Measurements from ENCODE around the gene ANKRD10. TPM values are rescaled to one million over a fixed set of nuclear protein-coding genes. Genes with fewer than 3 reads are reported as not detected.

ANKRD10 gene
- total RNA-seq, 1 donor from 2014 or later, result 157 TPM

- Histone ChIP-seq H3K9me3 (ENCODE audit: insufficient read depth, low read depth, low read length) (no peaks in the 10 kb centered on the region), H3K79me2 (ENCODE audit: insufficient read depth, low read length) (peaks cover 95% of the 10 kb centered on the region), H3K27ac (ENCODE audit: low read depth, low read length) (no peak overlapping the region), H2AFZ (ENCODE audit: low read depth, low read length) (no peak overlapping the region), H3K27me3 (ENCODE audit: insufficient read depth, low read length) (no peaks in the 10 kb centered on the region), H4K20me1 (ENCODE audit: insufficient read depth, low read length) (peaks cover 77% of the 10 kb centered on the region), H3K4me2 (ENCODE audit: low read length) (no peak overlapping the region), H3K9ac (ENCODE audit: low read length) (no peak overlapping the region), H3K4me3 (ENCODE audit: insufficient read depth, low read depth, low read length) (no peak overlapping the region), H3K4me1 (ENCODE audit: insufficient read depth, low read length) (peaks cover 14% of the 10 kb centered on the region), H3K36me3 (ENCODE audit: insufficient read depth, low read length) (peaks cover 33% of the 10 kb centered on the region)
- no peak overlapping the region for H3K4me3 Mint-ChIP-seq (ENCODE audit: unreplicated experiment)
- TF ChIP-seq EZH2 (IDR thresholded peaks at IDR 0.05; ENCODE audit: insufficient read depth, low read length) (no peak), CTCF (IDR thresholded peaks at IDR 0.05; ENCODE audit: insufficient read depth, low read depth, low read length) (no peak)
- H3K9me3 Mint-ChIP-seq (ENCODE audit: unreplicated experiment), result no peaks in the 10 kb centered on the region
- H3K4me1 Mint-ChIP-seq (ENCODE audit: low read depth, unreplicated experiment), result peaks cover 40% of the 10 kb centered on the region
- H3K27me3 Mint-ChIP-seq (ENCODE audit: low read depth, unreplicated experiment), result no peaks in the 10 kb centered on the region
- no peak for FAIRE-seq
- no peak overlapping the region for H3K27ac Mint-ChIP-seq (ENCODE audit: unreplicated experiment)
- DNase-seq (ENCODE audit: low read depth), result no peak
- H3K36me3 Mint-ChIP-seq (ENCODE audit: low read depth, unreplicated experiment), result peaks cover 13% of the 10 kb centered on the region
These were observed 7.6 kb downstream of the ANKRD10 start for GRCh38 chr13:110907301-110907700.

- Mint-ChIP-seq H3K27ac (ENCODE audit: unreplicated experiment) (no peak overlapping the region), H3K36me3 (ENCODE audit: low read depth, unreplicated experiment) (peaks cover 10% of the 10 kb centered on the region), H3K27me3 (ENCODE audit: low read depth, unreplicated experiment) (no peaks in the 10 kb centered on the region), H3K9me3 (ENCODE audit: unreplicated experiment) (no peaks in the 10 kb centered on the region), H3K4me1 (ENCODE audit: low read depth, unreplicated experiment) (peaks cover 30% of the 10 kb centered on the region), H3K4me3 (ENCODE audit: unreplicated experiment) (no peak overlapping the region)
- Histone ChIP-seq H4K20me1 (ENCODE audit: insufficient read depth, low read length) (peaks cover 58% of the 10 kb centered on the region), H3K4me1 (ENCODE audit: insufficient read depth, low read length) (peaks cover 9% of the 10 kb centered on the region), H3K27ac (ENCODE audit: low read depth, low read length) (no peak overlapping the region), H3K79me2 (ENCODE audit: insufficient read depth, low read length) (peaks cover 91% of the 10 kb centered on the region), H3K36me3 (ENCODE audit: insufficient read depth, low read length) (peaks cover 29% of the 10 kb centered on the region), H3K9me3 (ENCODE audit: insufficient read depth, low read depth, low read length) (no peaks in the 10 kb centered on the region), H2AFZ (ENCODE audit: low read depth, low read length) (no peak overlapping the region), H3K4me2 (ENCODE audit: low read length) (no peak overlapping the region), H3K9ac (ENCODE audit: low read length) (no peak overlapping the region), H3K27me3 (ENCODE audit: insufficient read depth, low read length) (no peaks in the 10 kb centered on the region), H3K4me3 (ENCODE audit: insufficient read depth, low read depth, low read length) (no peak overlapping the region)
- DNase-seq (ENCODE audit: low read depth) (no peak), FAIRE-seq (no peak)
- TF ChIP-seq CTCF (IDR thresholded peaks at IDR 0.05; ENCODE audit: insufficient read depth, low read depth, low read length) (no peak), EZH2 (IDR thresholded peaks at IDR 0.05; ENCODE audit: insufficient read depth, low read length) (no peak)
These were observed 10.1 kb downstream of the ANKRD10 start for GRCh38 chr13:110904748-110905147.

GRCh38 chr13:110902370-110902769 is 12.5 kb downstream of the ANKRD10 start:
- peaks cover 37% of the 10 kb centered on the region for H4K20me1 ChIP-seq (ENCODE audit: insufficient read depth, low read length)
- no peaks in the 10 kb centered on the region for H3K9me3 ChIP-seq (ENCODE audit: insufficient read depth, low read depth, low read length)
- Mint-ChIP-seq H3K4me3 (ENCODE audit: unreplicated experiment) (no peak overlapping the region), H3K27me3 (ENCODE audit: low read depth, unreplicated experiment) (no peaks in the 10 kb centered on the region), H3K36me3 (ENCODE audit: low read depth, unreplicated experiment) (peaks cover 10% of the 10 kb centered on the region), H3K27ac (ENCODE audit: unreplicated experiment) (no peak overlapping the region), H3K4me1 (ENCODE audit: low read depth, unreplicated experiment) (peaks cover 20% of the 10 kb centered on the region), H3K9me3 (ENCODE audit: unreplicated experiment) (no peaks in the 10 kb centered on the region)
- no peak overlapping the region for H3K4me2 ChIP-seq (ENCODE audit: low read length)
- H3K4me3 ChIP-seq (ENCODE audit: insufficient read depth, low read depth, low read length), result no peak overlapping the region
- no peak for FAIRE-seq
- TF ChIP-seq CTCF (IDR thresholded peaks at IDR 0.05; ENCODE audit: insufficient read depth, low read depth, low read length) (no peak), EZH2 (IDR thresholded peaks at IDR 0.05; ENCODE audit: insufficient read depth, low read length) (no peak)
- H3K36me3 ChIP-seq (ENCODE audit: insufficient read depth, low read length), result peaks cover 26% of the 10 kb centered on the region
- H3K27ac ChIP-seq (ENCODE audit: low read depth, low read length), result no peak overlapping the region
- H3K79me2 ChIP-seq (ENCODE audit: insufficient read depth, low read length), result peaks cover 77% of the 10 kb centered on the region
- H3K27me3 ChIP-seq (ENCODE audit: insufficient read depth, low read length), result no peaks in the 10 kb centered on the region
- H2AFZ ChIP-seq (ENCODE audit: low read depth, low read length), result no peak overlapping the region
- peaks cover 4% of the 10 kb centered on the region for H3K4me1 ChIP-seq (ENCODE audit: insufficient read depth, low read length)
- no peak overlapping the region for H3K9ac ChIP-seq (ENCODE audit: low read length)
- peak; percentile 29 for DNase-seq (ENCODE audit: low read depth)
